ENCODE measurements around the gene TLE5. TPM values are rescaled to one million over a fixed set of nuclear protein-coding genes. Genes with fewer than 3 reads are reported as not detected.

The TLE5 gene
- total and polyA plus RNA-seq, 9 of the 15 experiments (the other 6 are each of a cell fraction or from before 2014, with no cell fraction given), result 2.0 to 347 (median 235) TPM

DNA sequence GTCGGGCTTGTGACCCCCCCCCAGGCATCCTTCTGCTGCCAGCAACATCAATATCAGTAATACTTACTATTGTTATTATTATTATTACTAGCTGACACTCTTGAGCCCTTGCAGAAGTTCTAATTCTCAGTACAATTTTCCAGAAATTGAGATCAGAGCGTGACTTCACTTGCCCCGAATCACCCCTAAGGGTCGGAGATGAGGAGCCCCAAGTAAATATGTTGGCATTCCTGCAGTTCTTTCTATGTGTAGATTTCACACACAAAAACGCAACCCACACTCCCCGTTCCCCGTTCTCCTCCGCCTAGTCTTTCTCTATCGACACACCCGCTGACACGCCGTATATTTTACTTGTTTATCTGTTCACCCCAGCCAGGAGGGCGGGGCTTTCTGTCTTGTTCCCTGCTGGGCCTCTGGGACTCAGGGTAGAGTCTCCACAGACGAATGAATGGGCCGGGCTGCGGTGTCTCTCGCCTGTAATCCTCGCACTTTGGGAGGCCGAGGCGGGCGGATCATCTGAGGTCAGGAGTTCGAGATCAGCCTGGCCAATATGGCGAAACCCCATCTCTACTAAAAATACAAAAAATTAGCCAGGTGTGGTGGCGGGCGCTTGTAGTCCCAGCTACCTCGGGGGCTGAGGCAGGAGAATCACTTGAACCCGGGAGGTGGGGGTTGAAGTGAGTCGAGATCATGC is 14.7 kb downstream of the TLE5 start (continued):
- TF ChIP-seq CCAR2 (IDR thresholded peaks at IDR 0.05; ENCODE audit: low read depth, low read length) (no peak), NFXL1 (CRISPR knock-in tag; IDR thresholded peaks at IDR 0.05) (no peak), GABPA (tag; conservative IDR thresholded peaks at IDR 0.05; ENCODE audit: low read depth) (0 out of 2 replicates have a peak, but pooled peaks have one; percentile 15), HDAC8 (tag; IDR thresholded peaks at IDR 0.05) (no peak), SRF (CRISPR knock-in tag; IDR thresholded peaks at IDR 0.05) (0 out of 4 replicates have a peak, but pooled peaks of 1 of the 2 experiments have one; percentile 25), NFATC3 (IDR thresholded peaks at IDR 0.05) (no peak), TAL1 (IDR thresholded peaks at IDR 0.05) (peak; percentile 89), ZNF707 (CRISPR knock-in tag; conservative IDR thresholded peaks at IDR 0.05) (no peak), IRF2 (CRISPR knock-in tag; IDR thresholded peaks at IDR 0.05) (no peak), SMARCB1 (IDR thresholded peaks at IDR 0.05; ENCODE audit: insufficient read length, low read depth) (no peak), SMC3 (conservative IDR thresholded peaks at IDR 0.05; ENCODE audit: insufficient read depth, low read depth, low read length) (no peak), POLR2G (IDR thresholded peaks at IDR 0.05; ENCODE audit: low read depth, low read length) (0 out of 2 replicates have a peak, but pooled peaks have one; percentile 7), ZNF830 (CRISPR knock-in tag; IDR thresholded peaks at IDR 0.05) (no peak), CREM (IDR thresholded peaks at IDR 0.05; ENCODE audit: low read depth) (peak; percentile 75; the same call in 1 of the 2 replicates), RAD21 (CRISPR knock-in tag; conservative IDR thresholded peaks at IDR 0.05 in 1 of 2, IDR thresholded peaks at IDR 0.05 in 1 of 2) (peak in 1 of 2 experiments; percentile 22; a peak in 1 of 4 replicates), CBFB (CRISPR knock-in tag; IDR thresholded peaks at IDR 0.05) (no peak), ETV6 (IDR thresholded peaks at IDR 0.05; ENCODE audit: borderline replicate concordance in 1 of 2, low read depth in 2 of 2, low read length in 1 of 2) (no peak), ETV6 (CRISPR knock-in tag; IDR thresholded peaks at IDR 0.05; ENCODE audit: borderline replicate concordance) (no peak), ARNT (IDR thresholded peaks at IDR 0.05) (peak in 1 of 2 experiments; percentile 84; a peak in 2 of 4 replicates), ZNF75A (CRISPR knock-in tag; IDR thresholded peaks at IDR 0.05) (no peak)
- TF ChIP-seq, protein P1, sequence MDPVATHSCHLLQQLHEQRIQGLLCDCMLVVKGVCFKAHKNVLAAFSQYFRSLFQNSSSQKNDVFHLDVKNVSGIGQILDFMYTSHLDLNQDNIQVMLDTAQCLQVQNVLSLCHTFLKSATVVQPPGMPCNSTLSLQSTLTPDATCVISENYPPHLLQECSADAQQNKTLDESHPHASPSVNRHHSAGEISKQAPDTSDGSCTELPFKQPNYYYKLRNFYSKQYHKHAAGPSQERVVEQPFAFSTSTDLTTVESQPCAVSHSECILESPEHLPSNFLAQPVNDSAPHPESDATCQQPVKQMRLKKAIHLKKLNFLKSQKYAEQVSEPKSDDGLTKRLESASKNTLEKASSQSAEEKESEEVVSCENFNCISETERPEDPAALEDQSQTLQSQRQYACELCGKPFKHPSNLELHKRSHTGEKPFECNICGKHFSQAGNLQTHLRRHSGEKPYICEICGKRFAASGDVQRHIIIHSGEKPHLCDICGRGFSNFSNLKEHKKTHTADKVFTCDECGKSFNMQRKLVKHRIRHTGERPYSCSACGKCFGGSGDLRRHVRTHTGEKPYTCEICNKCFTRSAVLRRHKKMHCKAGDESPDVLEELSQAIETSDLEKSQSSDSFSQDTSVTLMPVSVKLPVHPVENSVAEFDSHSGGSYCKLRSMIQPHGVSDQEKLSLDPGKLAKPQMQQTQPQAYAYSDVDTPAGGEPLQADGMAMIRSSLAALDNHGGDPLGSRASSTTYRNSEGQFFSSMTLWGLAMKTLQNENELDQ (CRISPR knock-in tag; IDR thresholded peaks at IDR 0.05; ENCODE audit: borderline replicate concordance), result no peak
- TF ChIP-seq, protein P2, sequence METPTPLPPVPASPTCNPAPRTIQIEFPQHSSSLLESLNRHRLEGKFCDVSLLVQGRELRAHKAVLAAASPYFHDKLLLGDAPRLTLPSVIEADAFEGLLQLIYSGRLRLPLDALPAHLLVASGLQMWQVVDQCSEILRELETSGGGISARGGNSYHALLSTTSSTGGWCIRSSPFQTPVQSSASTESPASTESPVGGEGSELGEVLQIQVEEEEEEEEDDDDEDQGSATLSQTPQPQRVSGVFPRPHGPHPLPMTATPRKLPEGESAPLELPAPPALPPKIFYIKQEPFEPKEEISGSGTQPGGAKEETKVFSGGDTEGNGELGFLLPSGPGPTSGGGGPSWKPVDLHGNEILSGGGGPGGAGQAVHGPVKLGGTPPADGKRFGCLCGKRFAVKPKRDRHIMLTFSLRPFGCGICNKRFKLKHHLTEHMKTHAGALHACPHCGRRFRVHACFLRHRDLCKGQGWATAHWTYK (CRISPR knock-in tag; IDR thresholded peaks at IDR 0.05), result no peak
- TF ChIP-seq, protein P3, sequence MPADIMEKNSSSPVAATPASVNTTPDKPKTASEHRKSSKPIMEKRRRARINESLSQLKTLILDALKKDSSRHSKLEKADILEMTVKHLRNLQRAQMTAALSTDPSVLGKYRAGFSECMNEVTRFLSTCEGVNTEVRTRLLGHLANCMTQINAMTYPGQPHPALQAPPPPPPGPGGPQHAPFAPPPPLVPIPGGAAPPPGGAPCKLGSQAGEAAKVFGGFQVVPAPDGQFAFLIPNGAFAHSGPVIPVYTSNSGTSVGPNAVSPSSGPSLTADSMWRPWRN (IDR thresholded peaks at IDR 0.05; ENCODE audit: low read depth), result peak; percentile 51

Data from K562 (cell line).